Measurements from ENCODE around the gene PTPN6. TPM values are rescaled to one million over a fixed set of nuclear protein-coding genes. Genes with fewer than 3 reads are reported as not detected.

PTPN6 gene
- total RNA-seq, 4 donors from 2014 or later = 18.5 to 59.1 (median 39.4) TPM

DNA sequence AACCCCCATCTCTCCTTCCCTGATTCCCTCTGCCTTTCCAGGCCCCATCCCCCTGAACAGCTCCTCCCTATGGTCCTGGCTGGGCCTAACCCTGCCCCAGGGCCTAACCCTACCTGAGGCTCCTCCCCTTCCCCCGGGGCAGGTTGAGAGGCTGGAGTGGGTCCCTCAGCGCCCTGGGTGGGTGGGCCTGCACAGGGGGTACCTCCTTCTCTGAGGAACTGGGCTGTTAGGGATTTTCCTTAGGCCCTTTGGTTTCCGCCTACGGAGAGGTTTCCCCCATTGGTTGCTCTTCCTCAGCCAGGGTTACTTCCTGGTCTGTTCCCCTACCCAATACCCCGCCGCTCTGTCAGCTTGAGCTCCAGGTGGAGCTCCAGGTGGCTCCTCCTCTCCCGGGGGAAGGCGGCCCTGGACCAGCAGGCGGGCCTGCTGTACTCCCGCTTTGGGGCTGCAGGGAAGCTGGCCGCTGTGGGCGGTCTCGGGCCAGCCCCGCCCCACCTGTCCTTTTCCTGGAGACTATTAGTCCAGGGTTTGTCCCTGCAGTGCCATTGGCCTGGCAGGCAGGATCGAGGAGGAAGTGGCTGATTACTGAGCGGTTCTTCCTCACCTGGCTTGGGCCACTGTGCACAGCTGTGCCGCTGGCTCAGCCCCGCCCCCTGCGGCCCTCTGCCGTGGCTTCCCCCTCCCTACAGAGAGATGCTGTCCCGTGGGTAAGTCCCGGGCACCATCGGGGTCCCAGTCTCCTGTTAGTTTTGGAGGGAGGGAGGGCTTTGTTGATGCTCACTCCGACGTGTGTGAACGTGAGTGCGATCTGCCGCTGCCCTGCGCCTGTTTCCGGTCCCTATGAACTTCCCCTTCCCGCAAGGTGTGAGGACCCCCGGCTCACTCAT, 4.9 kb upstream of the PTPN6 start:
- Histone ChIP-seq H3K27me3 (no peaks in the 10 kb centered on the region), H3K4me1 (peaks cover 42% of the 10 kb centered on the region), H3K36me3 (peaks cover 9% of the 10 kb centered on the region), H3K9me3 (no peaks in the 10 kb centered on the region), H3K27ac (peak overlapping the region; percentile 79), H3K4me3 (peak overlapping the region; percentile 47)
- TF ChIP-seq POLR2AphosphoS5 (IDR thresholded peaks at IDR 0.05) = peak in 1 of 3 donors; percentile 74
- TF ChIP-seq EP300 (IDR thresholded peaks at IDR 0.05) = no peak
- TF ChIP-seq POLR2A (IDR thresholded peaks at IDR 0.05) = no peak
- DNase-seq (ENCODE audit: low spot score in 2 of 2) = peak in 1 of 2 donors; percentile 87
- 31% methylated on average over 19 of the region's 32 CpGs for WGBS

DNA sequence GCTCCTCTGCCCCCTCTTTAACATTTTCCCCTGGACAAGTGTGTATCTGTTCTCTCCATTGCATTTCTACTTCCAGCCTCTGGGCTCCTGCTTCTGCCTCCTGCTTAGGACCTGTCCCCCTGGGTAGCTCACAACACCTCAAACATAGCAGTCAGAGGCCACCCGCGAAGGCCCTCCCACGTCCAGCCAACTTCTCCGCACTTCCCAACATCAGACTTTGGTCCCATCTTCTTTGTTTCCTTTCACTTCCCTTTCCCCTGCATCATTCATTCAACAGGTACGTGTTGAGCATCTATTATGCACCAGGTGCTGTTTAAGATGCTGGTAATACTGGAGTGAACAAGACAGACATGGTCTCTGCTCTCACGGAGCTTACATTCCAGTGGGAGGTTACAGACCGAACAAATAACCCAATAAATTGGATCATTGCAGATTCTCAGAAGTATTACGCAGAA, 4.2 kb upstream of the PTPN6 start:
- no peak for TF ChIP-seq EP300 (IDR thresholded peaks at IDR 0.05)
- no peak for TF ChIP-seq POLR2A (IDR thresholded peaks at IDR 0.05)
- TF ChIP-seq, protein P1, sequence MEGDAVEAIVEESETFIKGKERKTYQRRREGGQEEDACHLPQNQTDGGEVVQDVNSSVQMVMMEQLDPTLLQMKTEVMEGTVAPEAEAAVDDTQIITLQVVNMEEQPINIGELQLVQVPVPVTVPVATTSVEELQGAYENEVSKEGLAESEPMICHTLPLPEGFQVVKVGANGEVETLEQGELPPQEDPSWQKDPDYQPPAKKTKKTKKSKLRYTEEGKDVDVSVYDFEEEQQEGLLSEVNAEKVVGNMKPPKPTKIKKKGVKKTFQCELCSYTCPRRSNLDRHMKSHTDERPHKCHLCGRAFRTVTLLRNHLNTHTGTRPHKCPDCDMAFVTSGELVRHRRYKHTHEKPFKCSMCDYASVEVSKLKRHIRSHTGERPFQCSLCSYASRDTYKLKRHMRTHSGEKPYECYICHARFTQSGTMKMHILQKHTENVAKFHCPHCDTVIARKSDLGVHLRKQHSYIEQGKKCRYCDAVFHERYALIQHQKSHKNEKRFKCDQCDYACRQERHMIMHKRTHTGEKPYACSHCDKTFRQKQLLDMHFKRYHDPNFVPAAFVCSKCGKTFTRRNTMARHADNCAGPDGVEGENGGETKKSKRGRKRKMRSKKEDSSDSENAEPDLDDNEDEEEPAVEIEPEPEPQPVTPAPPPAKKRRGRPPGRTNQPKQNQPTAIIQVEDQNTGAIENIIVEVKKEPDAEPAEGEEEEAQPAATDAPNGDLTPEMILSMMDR (IDR thresholded peaks at IDR 0.05) = no peak
- no peak for TF ChIP-seq POLR2AphosphoS5 (IDR thresholded peaks at IDR 0.05)
- H3K4me1 ChIP-seq = peaks cover 42% of the 10 kb centered on the region
- WGBS = 45% methylated on average over 8 of the region's 8 CpGs

DNA sequence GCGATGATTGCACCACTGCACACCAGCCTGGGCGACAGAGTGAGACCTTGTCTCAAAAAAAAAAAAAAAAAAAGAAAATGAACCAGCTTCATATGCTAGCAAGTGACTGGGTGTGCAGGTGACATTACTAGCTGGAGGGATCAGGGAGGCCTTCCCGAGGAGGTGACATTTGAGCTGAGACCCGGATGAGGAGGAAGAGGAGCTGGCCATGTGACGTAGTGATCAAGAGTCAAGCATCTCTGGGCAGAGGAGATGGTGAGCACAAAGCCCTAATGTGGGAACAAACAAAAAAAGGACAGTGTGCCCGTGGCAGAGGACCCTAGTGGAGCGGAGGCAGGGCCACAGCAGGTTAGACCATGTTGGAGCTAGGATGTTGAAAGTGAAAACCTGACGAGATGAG, 3.5 kb upstream of the PTPN6 start:
- H3K9me3 ChIP-seq = no peaks in the 10 kb centered on the region
- H3K27ac ChIP-seq = no peak overlapping the region
- H3K36me3 ChIP-seq = peaks cover 3% of the 10 kb centered on the region
- TF ChIP-seq POLR2AphosphoS5 (IDR thresholded peaks at IDR 0.05) = no peak
- TF ChIP-seq, protein P1 (IDR thresholded peaks at IDR 0.05) = no peak
- no peak for TF ChIP-seq EP300 (IDR thresholded peaks at IDR 0.05)
- no peak for TF ChIP-seq POLR2A (IDR thresholded peaks at IDR 0.05)
- no peak for DNase-seq (ENCODE audit: low spot score in 2 of 2)
- no peak overlapping the region for H3K4me3 ChIP-seq
- no peaks in the 10 kb centered on the region for H3K27me3 ChIP-seq
- 84% methylated on average over 8 of the region's 8 CpGs for WGBS
- peaks cover 41% of the 10 kb centered on the region for H3K4me1 ChIP-seq

More for the DNA sequence above, 4.2 kb upstream of the PTPN6 start:
- Histone ChIP-seq H3K27me3 (no peaks in the 10 kb centered on the region), H3K4me3 (peak overlapping the region; percentile 47), H3K27ac (peak overlapping the region; percentile 79), H3K9me3 (no peaks in the 10 kb centered on the region), H3K36me3 (peaks cover 3% of the 10 kb centered on the region)
- DNase-seq (ENCODE audit: low spot score in 2 of 2) = no peak

DNA sequence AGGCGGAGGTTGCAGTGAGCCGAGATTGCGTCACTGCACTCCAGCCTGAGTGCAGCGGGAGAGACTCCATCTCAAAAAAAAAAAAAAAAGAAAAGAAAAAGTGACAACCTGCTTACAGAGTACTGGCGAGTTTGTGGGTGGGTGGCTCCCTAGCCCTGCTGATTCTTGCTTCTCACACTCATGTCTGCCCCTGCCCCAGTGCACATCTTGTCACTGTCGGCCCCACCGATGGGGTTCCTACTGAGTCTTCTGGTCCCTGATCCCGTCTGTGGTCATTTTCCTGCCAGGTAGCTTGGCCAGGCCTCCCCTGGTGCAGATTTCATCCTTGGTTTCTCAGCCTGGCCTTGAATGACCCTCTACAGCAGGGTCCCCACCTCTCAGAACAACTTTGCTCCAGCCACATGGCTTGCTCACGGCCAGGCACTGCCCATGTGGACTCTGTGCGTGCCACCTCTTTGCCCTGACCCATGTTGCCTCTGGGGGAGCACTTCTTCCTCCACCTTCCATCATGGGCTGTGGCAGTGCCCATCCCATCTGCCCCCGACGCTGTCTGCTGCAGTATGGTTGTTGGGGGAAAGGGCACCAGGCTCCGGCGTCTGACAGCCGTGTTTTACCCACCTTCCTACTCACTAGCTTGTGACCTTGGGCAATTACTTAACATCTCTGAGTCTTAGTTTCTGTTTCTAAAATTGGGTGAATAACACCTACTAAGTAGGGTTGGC, 2.1 kb upstream of the PTPN6 start:
- Histone ChIP-seq H3K27me3 (no peaks in the 10 kb centered on the region), H3K27ac (no peak overlapping the region), H3K9me3 (no peaks in the 10 kb centered on the region), H3K4me3 (no peak overlapping the region), H3K4me1 (peaks cover 33% of the 10 kb centered on the region), H3K36me3 (peaks cover 3% of the 10 kb centered on the region)
- 74% methylated on average over 15 of the region's 15 CpGs for WGBS
- TF ChIP-seq, protein P1 (IDR thresholded peaks at IDR 0.05) = no peak
- TF ChIP-seq EP300 (IDR thresholded peaks at IDR 0.05) = no peak
- no peak for TF ChIP-seq POLR2AphosphoS5 (IDR thresholded peaks at IDR 0.05)
- TF ChIP-seq POLR2A (IDR thresholded peaks at IDR 0.05) = no peak
- peak in 1 of 2 donors; percentile 71 for DNase-seq (ENCODE audit: low spot score in 2 of 2)

DNA sequence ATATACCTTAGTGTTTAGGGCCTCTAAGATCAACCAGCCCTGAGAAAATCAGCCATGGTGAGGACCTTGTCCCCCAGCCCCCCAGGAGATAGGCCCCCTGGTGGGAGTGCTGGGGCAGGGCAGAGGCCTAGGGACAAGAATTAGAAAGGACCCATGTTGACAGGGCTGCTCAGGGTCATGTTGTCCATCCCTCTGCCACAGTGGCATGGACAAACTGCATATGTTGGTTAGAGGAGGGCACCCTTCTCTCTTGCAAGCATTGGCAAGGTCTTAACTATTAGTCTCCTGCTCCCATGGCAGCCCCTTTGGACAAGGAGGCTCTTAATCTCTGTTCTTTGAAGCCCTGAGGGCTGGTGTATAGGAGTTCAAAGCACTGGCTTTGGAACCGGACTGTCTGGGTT, 755 bp upstream of the PTPN6 start:
- H3K27me3 ChIP-seq = no peaks in the 10 kb centered on the region
- no peaks in the 10 kb centered on the region for H3K9me3 ChIP-seq
- DNase-seq (ENCODE audit: low spot score in 2 of 2) = no peak
- H3K4me1 ChIP-seq = peaks cover 27% of the 10 kb centered on the region
- H3K4me3 ChIP-seq = no peak overlapping the region
- TF ChIP-seq POLR2AphosphoS5 (IDR thresholded peaks at IDR 0.05) (no peak), EP300 (IDR thresholded peaks at IDR 0.05) (no peak), POLR2A (IDR thresholded peaks at IDR 0.05) (no peak)
- TF ChIP-seq, protein P1 (IDR thresholded peaks at IDR 0.05) = no peak
- WGBS = 86% methylated on average over 1 of the region's 1 CpG
- H3K36me3 ChIP-seq = peaks cover 5% of the 10 kb centered on the region
- no peak overlapping the region for H3K27ac ChIP-seq

All from suprapubic skin (tissue), 4 donors.